ENCODE measurements around the gene SDHAF3. TPM values are rescaled to one million over a fixed set of nuclear protein-coding genes. Genes with fewer than 3 reads are reported as not detected.

The SDHAF3 gene
- total and polyA plus RNA-seq, 12 donors = 5.0 to 26.5 (median 19.8) TPM

GRCh38 chr7:97166308-97166707 lies 48.8 kb downstream of the SDHAF3 start:
- Histone ChIP-seq H3K36me3 (peaks cover 0 to 4% (median 0%) of the 10 kb centered on the region in 9 donors), H3K4me1 (no peaks in the 10 kb centered on the region), H3K27ac (no peak overlapping the region), H3K27me3 (no peaks in the 10 kb centered on the region), H3K4me3 (no peak overlapping the region), H3K9me3 (peaks cover 0 to 16% (median 0%) of the 10 kb centered on the region in 11 donors)
- ATAC-seq (no peak), DNase-seq (no peak)
- TF ChIP-seq CTCF (IDR thresholded peaks at IDR 0.05) = no peak
- intact Hi-C loops (cut with DNase I) = no loop called here
- WGBS, 2 donors = 94 to 97% methylated on average over 2 of the region's 2 CpGs

DNA sequence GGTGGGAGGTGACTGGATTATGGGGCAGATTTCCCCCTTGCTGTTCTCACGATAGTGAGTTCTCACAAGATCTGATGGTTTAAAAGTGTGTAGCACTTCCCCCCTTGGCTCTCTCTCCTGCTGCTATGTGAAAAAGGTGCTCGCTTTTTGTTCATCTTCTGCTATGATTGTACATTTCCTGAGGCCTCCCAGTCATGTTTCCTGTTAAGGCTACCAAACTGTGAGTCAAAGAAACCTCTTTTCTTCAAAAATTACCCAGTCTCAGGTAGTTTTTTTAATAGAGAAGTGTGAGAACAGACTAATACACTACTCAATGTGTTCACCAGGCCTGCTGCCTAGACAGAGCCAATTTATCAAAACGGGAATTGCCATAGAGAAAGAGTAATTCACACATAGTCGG lies 49.7 kb downstream of the SDHAF3 start:
- H3K27me3 ChIP-seq = no peaks in the 10 kb centered on the region
- 94 to 96% methylated on average over 4 of the region's 4 CpGs for WGBS, 2 donors

GRCh38 chr7:97167749-97168148 lies 50.3 kb downstream of the SDHAF3 start:
- intact Hi-C loops (cut with DNase I) = no loop called here
- Histone ChIP-seq H3K9me3 (peaks cover 0 to 16% (median 0%) of the 10 kb centered on the region in 11 donors), H3K4me3 (no peak overlapping the region), H3K27me3 (no peaks in the 10 kb centered on the region), H3K4me1 (no peaks in the 10 kb centered on the region), H3K27ac (no peak overlapping the region), H3K36me3 (no peaks in the 10 kb centered on the region)
- WGBS, 2 donors = 65 to 82% methylated on average over 3 of the region's 3 CpGs
- ATAC-seq (no peak), DNase-seq (no peak)
- no peak for TF ChIP-seq CTCF (IDR thresholded peaks at IDR 0.05)

More for the DNA sequence above, 49.7 kb downstream of the SDHAF3 start:
- intact Hi-C loops (cut with DNase I) = no loop called here
- Histone ChIP-seq H3K4me1 (no peaks in the 10 kb centered on the region), H3K4me3 (no peak overlapping the region), H3K9me3 (peaks cover 0 to 16% (median 0%) of the 10 kb centered on the region in 11 donors), H3K27ac (no peak overlapping the region), H3K36me3 (no peaks in the 10 kb centered on the region)
- TF ChIP-seq CTCF (IDR thresholded peaks at IDR 0.05) = no peak
- no peak for ATAC-seq
- no peak for DNase-seq

DNA sequence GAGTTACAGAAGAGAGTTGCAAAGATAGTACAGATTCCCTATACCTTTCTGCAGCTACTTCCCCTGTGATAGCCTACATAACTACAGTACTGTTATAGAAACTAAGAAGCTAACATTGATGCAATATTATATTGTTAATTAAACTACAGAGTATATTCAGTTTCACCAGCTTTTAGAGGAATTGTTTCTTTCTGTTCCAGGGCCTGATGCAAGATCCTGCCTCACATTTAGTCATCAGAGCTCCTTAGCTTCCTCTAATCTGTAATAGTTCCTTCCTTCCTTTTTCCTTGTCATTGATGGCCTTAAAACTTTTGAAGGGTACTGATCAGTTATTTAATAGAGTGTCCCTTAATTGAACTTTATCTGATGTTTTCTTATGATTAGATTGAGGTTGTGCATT lies 56.8 kb downstream of the SDHAF3 start:
- ATAC-seq (no peak), DNase-seq (no peak)
- Histone ChIP-seq H3K9me3 (no peaks in the 10 kb centered on the region), H3K4me3 (no peak overlapping the region), H3K4me1 (peaks cover 0 to 16% (median 0%) of the 10 kb centered on the region in 9 donors), H3K27me3 (no peaks in the 10 kb centered on the region), H3K27ac (peak overlapping the region in 1 of 10 donors; percentile 3), H3K36me3 (no peaks in the 10 kb centered on the region)
- intact Hi-C loops (cut with DNase I) = loop anchor here in 1 of 10 donors (10.0 kb wide), 1 partner anchor 1260 kb away; no protein-coding TSS in a partner anchor
- TF ChIP-seq CTCF (IDR thresholded peaks at IDR 0.05) = no peak
